GM18867 (cell line): ENCODE measurements around the gene ACBD6.
"Not testable (repeated sequence)": the region's sequence is repeated elsewhere in the genome, so short reads cannot be mapped to it uniquely, and the experiment has no call there.

Source experiments
- ATAC-seq: cut with Tn5 transposase; IDR thresholded peaks from one replicate; pipeline ENCODE4 v1.9.1; 2021; ENCODE audit warnings: mild to moderate bottlenecking, moderate library complexity; ENCODE audit not compliant: unreplicated experiment

ACBD6 gene

GRCh38 chr1:180421145-180421544, 81.2 kb downstream of the ACBD6 start:
- not testable (repeated sequence) for ATAC-seq

DNA sequence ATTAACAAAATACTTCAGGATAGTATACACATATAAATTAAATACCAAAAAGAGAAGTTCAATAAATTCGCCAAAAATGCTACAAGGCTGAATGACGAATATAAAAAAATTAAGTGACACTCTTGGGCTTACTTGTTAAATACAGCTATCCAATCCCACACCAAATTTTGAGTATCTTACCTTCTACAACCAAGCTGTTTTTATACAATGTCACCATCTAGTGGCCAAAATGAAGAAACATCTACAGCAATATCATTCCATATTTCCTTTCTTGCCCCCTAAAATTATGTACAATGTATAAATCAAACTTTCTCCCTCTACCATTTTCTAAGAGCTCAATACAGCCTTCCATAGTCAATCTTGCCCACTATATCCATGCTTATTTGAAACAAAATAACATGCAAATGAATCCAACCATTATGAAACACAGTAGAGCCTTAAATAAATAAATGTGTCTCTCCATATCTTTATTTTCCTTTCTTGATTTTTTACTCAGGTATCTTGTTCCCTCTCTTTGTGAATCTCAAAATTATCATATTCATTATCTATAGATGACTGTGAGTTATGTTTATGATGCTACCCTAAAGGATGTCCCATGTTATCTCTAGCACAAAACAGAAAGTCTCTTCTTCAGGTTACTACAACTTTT, 86.3 kb downstream of the ACBD6 start:
- no peak for ATAC-seq

DNA sequence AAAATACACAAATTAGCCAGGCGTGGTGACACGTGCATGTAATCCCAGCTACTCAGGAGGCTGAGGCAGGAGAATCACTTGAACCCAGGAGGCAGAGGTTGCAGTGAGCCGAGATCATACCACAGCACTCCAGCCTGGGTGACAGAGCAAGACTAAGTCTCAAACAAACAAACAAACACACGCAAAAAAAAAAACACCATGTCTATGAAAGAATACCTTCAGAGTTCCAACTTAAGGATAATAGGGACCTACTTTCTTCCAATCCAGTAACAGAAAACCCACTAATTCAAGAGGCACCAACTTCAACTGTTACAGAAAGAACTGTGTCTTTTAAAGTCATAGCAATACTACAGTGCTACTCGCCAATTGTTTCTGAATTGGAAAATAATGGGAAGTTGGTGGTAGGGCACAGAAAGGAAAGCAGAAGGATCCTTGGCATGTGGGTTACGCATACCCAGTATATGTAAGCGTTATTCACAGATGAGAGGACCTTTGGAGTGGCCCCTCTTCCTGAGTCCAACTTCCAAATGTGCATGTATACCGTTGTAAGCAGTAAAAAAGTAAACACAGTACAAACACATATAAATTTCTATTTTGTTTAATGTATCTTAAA, 87.0 kb downstream of the ACBD6 start:
- ATAC-seq, result no peak

- no peak for ATAC-seq
Observed at GRCh38 chr1:180412583-180412982, 89.8 kb downstream of the ACBD6 start.

DNA sequence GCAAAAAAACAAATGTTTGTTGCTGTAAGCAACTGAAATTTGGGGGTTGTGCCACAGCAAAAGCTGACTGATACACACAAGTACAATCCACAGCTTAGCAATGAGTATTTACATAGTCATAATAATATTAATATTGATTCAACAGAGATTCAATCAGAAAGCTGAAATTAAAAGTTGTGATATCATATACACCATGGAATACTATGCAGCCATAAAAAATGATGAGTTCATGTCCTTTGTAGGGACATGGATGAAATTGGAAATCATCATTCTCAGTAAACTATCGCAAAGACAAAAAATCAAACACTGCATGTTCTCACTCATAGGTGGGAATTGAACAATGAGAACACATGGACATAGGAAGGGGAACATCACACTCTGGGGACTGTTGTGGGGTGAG, 94.2 kb downstream of the ACBD6 start:
- ATAC-seq, result not testable (repeated sequence)

- ATAC-seq, result no peak
Observed at GRCh38 chr1:180407051-180407450, 95.3 kb downstream of the ACBD6 start.

DNA sequence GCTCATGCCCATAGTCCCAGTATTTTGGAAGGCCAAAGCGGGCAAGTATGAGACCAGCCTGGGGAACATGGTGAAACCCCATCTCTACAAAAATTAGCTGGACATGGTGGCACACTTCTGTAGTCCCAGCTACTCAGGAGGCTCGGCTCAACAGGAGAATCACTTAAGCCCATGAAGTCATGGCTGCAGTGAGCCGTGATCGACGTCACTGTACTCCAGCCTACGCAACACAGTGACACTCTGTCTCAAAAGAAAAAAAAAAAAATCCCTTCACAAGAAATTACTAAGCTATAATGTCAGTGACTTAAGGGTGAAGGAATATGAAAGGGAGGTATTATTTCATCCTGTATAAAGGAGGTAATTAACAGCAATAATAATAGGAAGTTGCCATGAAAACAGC, 99.8 kb downstream of the ACBD6 start:
- ATAC-seq, result no peak

GRCh38 chr1:180402001-180402400, 100.4 kb downstream of the ACBD6 start:
- no peak for ATAC-seq

DNA sequence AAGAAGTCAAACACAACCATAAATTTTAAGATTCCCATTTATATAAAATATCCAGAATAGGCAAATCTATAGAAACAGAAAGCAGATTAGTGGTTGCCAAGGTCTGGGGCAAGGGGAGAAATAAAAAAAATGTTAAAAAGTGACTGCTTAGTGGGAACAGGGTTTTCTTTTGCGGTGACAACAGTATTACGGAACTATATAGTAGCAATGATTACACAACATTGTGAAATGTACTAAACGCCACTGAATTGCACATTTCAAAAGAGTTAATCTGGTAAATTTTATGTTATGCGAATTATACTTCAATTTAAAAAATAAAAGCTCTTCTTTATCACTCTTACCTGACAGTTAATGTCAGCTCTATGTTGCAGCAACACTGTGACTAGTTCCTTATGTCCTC, 105.2 kb downstream of the ACBD6 start:
- no peak for ATAC-seq

DNA sequence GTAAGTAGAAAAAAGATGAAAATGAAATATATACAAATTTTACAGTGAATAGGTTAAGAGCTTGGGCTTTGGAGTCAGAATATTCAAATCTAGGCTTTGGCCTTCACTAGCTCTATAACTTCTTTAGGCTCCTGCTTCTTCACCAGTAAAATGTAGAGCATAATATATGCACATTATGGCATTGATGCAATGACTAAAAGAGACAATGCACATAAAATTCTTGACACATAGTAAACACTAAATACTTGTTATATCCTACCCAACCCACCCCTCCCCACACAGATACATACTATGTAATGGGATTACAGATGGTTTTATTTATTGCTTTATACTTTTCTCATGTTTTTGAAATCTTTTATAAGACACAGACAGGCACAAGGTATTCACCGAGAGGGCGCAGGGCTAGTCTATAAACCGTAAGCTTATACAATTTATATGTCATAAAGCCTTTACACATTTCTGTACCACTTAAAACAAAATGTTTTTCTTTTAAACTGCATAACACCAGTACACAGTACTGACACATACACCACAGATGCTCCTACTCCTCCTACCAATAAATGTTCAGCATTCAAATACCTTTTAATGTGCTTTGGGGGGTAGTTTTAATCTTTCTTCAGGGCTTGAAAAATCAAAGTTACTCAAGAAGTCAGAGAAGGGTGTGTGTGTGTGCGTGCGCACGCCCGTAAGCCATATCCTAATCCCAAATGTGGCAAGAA, 109.8 kb downstream of the ACBD6 start:
- no peak for ATAC-seq

- no peak for ATAC-seq
Observed at GRCh38 chr1:180392020-180392419, 110.4 kb downstream of the ACBD6 start.

DNA sequence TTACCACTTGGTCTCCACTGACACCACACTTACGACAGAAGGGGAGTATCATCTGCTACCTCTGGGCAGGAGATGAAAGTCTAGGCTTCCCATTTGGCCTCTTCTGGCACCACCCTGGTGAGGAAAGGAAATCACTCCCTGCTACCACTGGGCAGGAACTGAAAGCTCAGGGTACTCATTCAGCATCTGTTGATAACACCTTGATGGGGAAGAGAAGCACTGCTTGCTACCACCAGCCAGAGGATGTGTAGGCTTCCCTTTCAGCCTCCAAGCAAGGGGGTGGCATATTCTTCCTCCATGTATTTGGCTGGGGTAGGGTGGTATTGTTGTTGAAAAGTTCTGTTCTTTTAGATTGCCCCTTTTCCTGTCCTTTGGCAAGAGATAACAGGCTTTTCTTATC, 115.0 kb downstream of the ACBD6 start:
- ATAC-seq, result no peak

DNA sequence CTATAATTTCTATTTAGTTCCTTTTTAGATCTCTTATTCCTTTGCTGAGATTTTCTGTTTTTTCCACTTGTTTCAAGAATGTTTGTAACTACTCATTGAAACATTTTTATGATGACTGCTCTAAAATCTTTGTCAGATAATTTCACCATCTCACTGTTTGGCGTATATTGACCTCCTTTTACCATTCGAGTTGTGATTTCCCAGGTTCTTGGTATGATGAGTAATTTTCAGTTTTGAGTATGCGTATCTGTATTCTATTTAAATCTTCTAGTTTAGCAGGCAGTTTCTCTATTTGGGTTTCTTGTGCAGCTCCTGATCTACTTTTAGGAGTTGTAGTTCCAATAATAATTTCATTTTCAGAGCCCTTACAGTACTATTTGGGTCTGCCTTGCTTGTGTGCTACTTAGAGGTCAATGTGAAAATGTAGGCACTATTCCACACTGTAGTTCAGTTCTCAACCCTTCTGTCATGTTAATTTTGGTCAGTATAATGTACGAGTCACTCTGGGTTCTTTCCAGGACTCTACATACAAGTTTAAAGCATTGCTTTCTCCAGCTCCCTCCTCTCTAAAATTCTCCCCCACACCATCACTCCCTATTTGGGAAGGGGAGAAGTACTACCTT, 115.5 kb downstream of the ACBD6 start:
- ATAC-seq, result no peak

GRCh38 chr1:180385144-180385543, 117.2 kb downstream of the ACBD6 start:
- ATAC-seq, result no peak

GRCh38 chr1:180384286-180385005, 117.9 kb downstream of the ACBD6 start:
- no peak for ATAC-seq

GRCh38 chr1:180382326-180383115, 119.9 kb downstream of the ACBD6 start:
- no peak for ATAC-seq

DNA sequence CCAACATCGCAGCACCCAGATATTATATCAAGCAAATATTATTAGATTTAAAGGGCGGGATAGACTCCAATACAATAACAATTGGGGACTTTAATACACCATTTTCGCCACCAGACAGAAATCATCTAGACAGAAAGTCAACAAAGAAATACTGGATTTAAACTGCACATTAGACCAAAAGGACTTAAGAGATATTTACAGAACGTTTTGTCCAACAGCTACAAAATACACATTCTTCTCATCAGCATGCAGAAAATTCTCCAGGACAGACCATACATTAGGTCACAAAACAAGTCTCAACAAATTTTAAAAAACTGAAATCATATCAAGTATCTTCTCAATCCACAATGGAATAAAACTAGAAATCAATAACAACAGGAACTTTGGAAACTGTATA, 121.2 kb downstream of the ACBD6 start:
- ATAC-seq, result no peak

GRCh38 chr1:180380259-180381183, 121.9 kb downstream of the ACBD6 start:
- ATAC-seq, result no peak

- no peak for ATAC-seq
Observed at GRCh38 chr1:180376800-180377199, 125.6 kb downstream of the ACBD6 start.
